ENCODE measurements around the gene ZNF763.
"Not testable (repeated sequence)": the region's sequence is repeated elsewhere in the genome, so short reads cannot be mapped to it uniquely, and the experiment has no call there.

DNA sequence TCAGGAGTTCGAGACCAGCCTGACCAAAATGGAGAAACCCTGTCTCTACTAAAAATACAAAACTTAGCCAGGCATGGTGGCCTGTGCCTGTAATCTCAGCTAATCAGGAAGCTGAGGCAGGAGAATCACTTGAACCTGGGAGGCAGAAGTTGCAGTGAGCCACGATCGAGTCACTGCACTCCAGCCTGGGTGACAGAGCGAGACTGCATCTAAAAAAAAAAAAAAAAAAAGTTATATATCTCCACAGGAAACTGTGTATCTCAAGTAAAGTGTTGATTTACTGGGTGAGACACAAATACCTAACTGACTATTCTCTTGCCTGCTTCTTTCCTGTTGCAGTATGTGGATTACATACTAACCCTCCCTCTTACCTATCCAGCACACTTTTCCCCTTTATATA, 27.1 kb downstream of the ZNF763 start:
- TF ChIP-seq, protein P1, sequence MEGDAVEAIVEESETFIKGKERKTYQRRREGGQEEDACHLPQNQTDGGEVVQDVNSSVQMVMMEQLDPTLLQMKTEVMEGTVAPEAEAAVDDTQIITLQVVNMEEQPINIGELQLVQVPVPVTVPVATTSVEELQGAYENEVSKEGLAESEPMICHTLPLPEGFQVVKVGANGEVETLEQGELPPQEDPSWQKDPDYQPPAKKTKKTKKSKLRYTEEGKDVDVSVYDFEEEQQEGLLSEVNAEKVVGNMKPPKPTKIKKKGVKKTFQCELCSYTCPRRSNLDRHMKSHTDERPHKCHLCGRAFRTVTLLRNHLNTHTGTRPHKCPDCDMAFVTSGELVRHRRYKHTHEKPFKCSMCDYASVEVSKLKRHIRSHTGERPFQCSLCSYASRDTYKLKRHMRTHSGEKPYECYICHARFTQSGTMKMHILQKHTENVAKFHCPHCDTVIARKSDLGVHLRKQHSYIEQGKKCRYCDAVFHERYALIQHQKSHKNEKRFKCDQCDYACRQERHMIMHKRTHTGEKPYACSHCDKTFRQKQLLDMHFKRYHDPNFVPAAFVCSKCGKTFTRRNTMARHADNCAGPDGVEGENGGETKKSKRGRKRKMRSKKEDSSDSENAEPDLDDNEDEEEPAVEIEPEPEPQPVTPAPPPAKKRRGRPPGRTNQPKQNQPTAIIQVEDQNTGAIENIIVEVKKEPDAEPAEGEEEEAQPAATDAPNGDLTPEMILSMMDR (IDR thresholded peaks at IDR 0.05), result not testable (repeated sequence)
- TF ChIP-seq RAD21 (conservative IDR thresholded peaks at IDR 0.05 in 1 of 2, IDR thresholded peaks at IDR 0.05 in 1 of 2); MAFK (IDR thresholded peaks at IDR 0.05; ENCODE audit: partially characterized antibody); RCOR1 (IDR thresholded peaks at IDR 0.05; ENCODE audit: low read depth, low read length); EHMT2 (IDR thresholded peaks at IDR 0.05; ENCODE audit: low read depth): not testable (repeated sequence)
- TF ChIP-seq, protein P2, sequence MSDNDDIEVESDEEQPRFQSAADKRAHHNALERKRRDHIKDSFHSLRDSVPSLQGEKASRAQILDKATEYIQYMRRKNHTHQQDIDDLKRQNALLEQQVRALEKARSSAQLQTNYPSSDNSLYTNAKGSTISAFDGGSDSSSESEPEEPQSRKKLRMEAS (IDR thresholded peaks at IDR 0.05), result not testable (repeated sequence)

Data from A549 (cell line).